GM20431 (cell line): ENCODE measurements around the gene IER3IP1.

Experiments
- in situ Hi-C: fragments of 300-500 bp; cut with MseI, MboI; formaldehyde crosslinking; loops from one replicate; pipeline ENCODE4 v1.15.0; 2020; ENCODE audit warnings: low sequenced_read_pairs; ENCODE audit not compliant: unreplicated experiment

Gene IER3IP1

GRCh38 chr18:47108998-47109405, 67.2 kb downstream of the IER3IP1 start:
- in situ Hi-C loops, result loop anchor here (10.0 kb wide), 1 partner anchor 96 kb away; no protein-coding TSS in a partner anchor

- in situ Hi-C loops, result loop anchor here (10.0 kb wide), 1 partner anchor 96 kb away; no protein-coding TSS in a partner anchor
Observed at GRCh38 chr18:47108373-47108772, 67.8 kb downstream of the IER3IP1 start.
